Neural cell (in vitro differentiated cells): Measurements from ENCODE around the gene EAF2. TPM values are rescaled to one million over a fixed set of nuclear protein-coding genes. Genes with fewer than 3 reads are reported as not detected.

ENCODE experiments used
- H2AFZ ChIP-seq: fragments of 200-600, 300-800 bp; sonication (generic), shearing (Covaris generic); 2 replicates; pipeline ENCODE4 v1.6.0; 2014; ENCODE audit warnings: low read depth, mild to moderate bottlenecking, antibody characterized with exemption, low read length, moderate library complexity
- H3F3A ChIP-seq: fragments of 200-600 bp; shearing (Covaris generic); 2 replicates; pipeline ENCODE4 v1.6.1; 2016; ENCODE audit warnings: mild to moderate bottlenecking, moderate library complexity, mixed read lengths, antibody characterized with exemption, low read length; ENCODE audit not compliant: insufficient read depth, poor library complexity, severe bottlenecking
- H3K27ac ChIP-seq: fragments of 200-600, 300-800 bp; sonication (generic), shearing (Covaris generic); 2 replicates; pipeline ENCODE4 v1.5.1; 2014; ENCODE audit warnings: mild to moderate bottlenecking, low read length, moderate library complexity
- H3K27me3 ChIP-seq: fragments of 300-800, 200-600 bp; sonication (generic), shearing (Covaris generic); 2 replicates; pipeline ENCODE4 v1.6.0; 2014; ENCODE audit warnings: mild to moderate bottlenecking, low read depth, low read length, moderate library complexity; ENCODE audit not compliant: insufficient read depth
- H3K36me3 ChIP-seq: fragments of 300-800, 200-600 bp; sonication (generic), shearing (Covaris generic); 2 replicates; pipeline ENCODE4 v1.5.1; 2014; ENCODE audit warnings: mild to moderate bottlenecking, antibody characterized with exemption, low read length, moderate library complexity; ENCODE audit not compliant: insufficient read depth
- H3K4me2 ChIP-seq: fragments of 300-800, 200-600 bp; sonication (generic), shearing (Covaris generic); 2 replicates; pipeline ENCODE4 v1.6.0; 2014; ENCODE audit warnings: mild to moderate bottlenecking, low read length
- H3K4me3 ChIP-seq: fragments of 300-800, 200-600 bp; sonication (generic), shearing (Covaris generic); 2 replicates; pipeline ENCODE4 v1.5.1; 2014; ENCODE audit warnings: mild to moderate bottlenecking, low read length, moderate library complexity
- H3K79me2 ChIP-seq: fragments of 200-600 bp; shearing (Covaris generic); replicated peaks from 2 replicates; pipeline ENCODE4 v1.6.0; 2014; ENCODE audit warnings: mild to moderate bottlenecking, low read length, moderate library complexity; ENCODE audit not compliant: insufficient read depth
- H3K9ac ChIP-seq: fragments of 300-800, 200-600 bp; sonication (generic), shearing (Covaris generic); 2 replicates; pipeline ENCODE4 v1.6.1; 2016; ENCODE audit warnings: mild to moderate bottlenecking, low read length, mixed read lengths
- H3K9me2 ChIP-seq: fragments of 200-600 bp; shearing (Covaris generic); 2 replicates; pipeline ENCODE4 v1.6.1; 2016; ENCODE audit warnings: mild to moderate bottlenecking, low read length, mixed read lengths; ENCODE audit not compliant: insufficient read depth
- H3K9me3 ChIP-seq: fragments of 200-600, 300-800 bp; sonication (generic), shearing (Covaris generic); 2 replicates; pipeline ENCODE4 v1.6.1; 2016; ENCODE audit warnings: mild to moderate bottlenecking, mixed run types, low read length, moderate library complexity, mixed read lengths
- H4K20me1 ChIP-seq: fragments of 200-600 bp; shearing (Covaris generic); 2 replicates; pipeline ENCODE4 v1.6.1; 2016; ENCODE audit warnings: mild to moderate bottlenecking, mixed run types; ENCODE audit not compliant: insufficient read depth
- CTCF ChIP-seq: fragments of 450-650 bp; IDR thresholded peaks from 2 replicates; pipeline ENCODE4 v1.5.1; 2014; ENCODE audit warnings: antibody characterized with exemption, mild to moderate bottlenecking, moderate library complexity; ENCODE audit not compliant: poor library complexity, severe bottlenecking
- EP300 ChIP-seq: fragments of 450-650 bp; conservative IDR thresholded peaks from 2 replicates; pipeline ENCODE4 v1.6.1; 2014; ENCODE audit warnings: antibody characterized with exemption, mild to moderate bottlenecking, moderate library complexity; ENCODE audit not compliant: poor library complexity, severe bottlenecking
- EZH2 ChIP-seq: fragments of 200-600, 300-800 bp; shearing (Covaris generic), sonication (generic); IDR thresholded peaks from 2 replicates; pipeline ENCODE4 v1.6.1; 2014; ENCODE audit warnings: antibody characterized with exemption, low read length, borderline replicate concordance, mild to moderate bottlenecking; ENCODE audit not compliant: insufficient read depth, poor library complexity, severe bottlenecking
- MXI1 ChIP-seq: fragments of 450-650 bp; conservative IDR thresholded peaks from 2 replicates; pipeline ENCODE4 v1.6.1; 2014; ENCODE audit warnings: antibody characterized with exemption, mild to moderate bottlenecking; ENCODE audit not compliant: poor library complexity, severe bottlenecking
- POLR2AphosphoS5 ChIP-seq: IDR thresholded peaks from 2 replicates; pipeline ENCODE4 v1.6.1; 2012
- RAD21 ChIP-seq: fragments of 450-650 bp; conservative IDR thresholded peaks from 2 replicates; pipeline ENCODE4 v1.6.1; 2014; ENCODE audit warnings: antibody characterized with exemption, mild to moderate bottlenecking, moderate library complexity
- REST ChIP-seq: IDR thresholded peaks from 2 replicates; pipeline ENCODE4 v1.6.1; 2012; ENCODE audit warnings: borderline replicate concordance
- SMC3 ChIP-seq: fragments of 450-650 bp; conservative IDR thresholded peaks from 2 replicates; pipeline ENCODE4 v1.6.1; 2014; ENCODE audit warnings: antibody characterized with exemption, mild to moderate bottlenecking, moderate library complexity; ENCODE audit not compliant: poor library complexity
- TAF1 ChIP-seq: IDR thresholded peaks from 2 replicates; pipeline ENCODE4 v1.6.1; 2012; ENCODE audit warnings: low read depth
- polyA plus RNA-seq: library from polyadenylated mRNA; depleted of rRNA; stranded (reverse); fragments of >200 nt; gene quantifications from 2 replicates; pipeline ENCODE4 v1.2.3, GENCODE V29; 2014

The EAF2 gene
- polyA plus RNA-seq, 1 donor from 2014 or later, result 2.0 TPM

GRCh38 chr3:121803771-121804320 lies 31.2 kb upstream of the EAF2 start:
- Histone ChIP-seq H3K27me3 (no peaks in the 10 kb centered on the region), H2AFZ (no peak overlapping the region), H3K4me3 (no peak overlapping the region), H3K9me3 (no peaks in the 10 kb centered on the region), H3K4me2 (no peak overlapping the region), H3K79me2 (no peaks in the 10 kb centered on the region), H3K9ac (no peak overlapping the region), H3K27ac (no peak overlapping the region), H4K20me1 (no peaks in the 10 kb centered on the region), H3F3A (no peaks in the 10 kb centered on the region), H3K9me2 (no peaks in the 10 kb centered on the region), H3K36me3 (no peaks in the 10 kb centered on the region)
- TF ChIP-seq TAF1, result no peak
- no peak for TF ChIP-seq POLR2AphosphoS5
- TF ChIP-seq SMC3, result no peak
- no peak for TF ChIP-seq CTCF
- TF ChIP-seq EZH2, result no peak
- no peak for TF ChIP-seq RAD21

- no peaks in the 10 kb centered on the region for H3K9me3 ChIP-seq
- H3K4me3 ChIP-seq, result no peak overlapping the region
- H3K27me3 ChIP-seq, result no peaks in the 10 kb centered on the region
- no peak overlapping the region for H3K4me2 ChIP-seq
- H3K9me2 ChIP-seq, result no peaks in the 10 kb centered on the region
- TF ChIP-seq MXI1, result no peak
- no peak for TF ChIP-seq REST
- TF ChIP-seq SMC3, result no peak
- no peak for TF ChIP-seq POLR2AphosphoS5
- no peak for TF ChIP-seq TAF1
- TF ChIP-seq EZH2, result no peak
- TF ChIP-seq RAD21, result no peak
- TF ChIP-seq EP300, result no peak
- no peak for TF ChIP-seq CTCF
- H3K27ac ChIP-seq, result no peak overlapping the region
- no peaks in the 10 kb centered on the region for H3K36me3 ChIP-seq
- H3F3A ChIP-seq, result no peaks in the 10 kb centered on the region
- H3K9ac ChIP-seq, result no peak overlapping the region
- no peaks in the 10 kb centered on the region for H3K79me2 ChIP-seq
- no peaks in the 10 kb centered on the region for H4K20me1 ChIP-seq
- no peak overlapping the region for H2AFZ ChIP-seq
Measured at GRCh38 chr3:121809249-121809648, 25.8 kb upstream of the EAF2 start.
